Islet precursor cell (in vitro differentiated cells): Measurements from ENCODE around the gene TIGIT.
A peak's percentile ranks its signal among the peaks of the same experiment; 100 is the strongest.

Source experiments
- DNase-seq: peaks from one replicate; pipeline ENCODE4 v3.0.0-alpha.2; 2018

TIGIT gene

GRCh38 chr3:114314282-114314681, 20.5 kb downstream of the TIGIT start:
- no peak for DNase-seq

- DNase-seq = no peak
These were observed 24.5 kb downstream of the TIGIT start for GRCh38 chr3:114318295-114318694.

- peak; percentile 72 for DNase-seq
These were observed 25.6 kb downstream of the TIGIT start for GRCh38 chr3:114319453-114319852.

GRCh38 chr3:114320246-114320645, 26.4 kb downstream of the TIGIT start:
- DNase-seq = no peak

- no peak for DNase-seq
These were observed 29.9 kb downstream of the TIGIT start for GRCh38 chr3:114323546-114324254.

DNA sequence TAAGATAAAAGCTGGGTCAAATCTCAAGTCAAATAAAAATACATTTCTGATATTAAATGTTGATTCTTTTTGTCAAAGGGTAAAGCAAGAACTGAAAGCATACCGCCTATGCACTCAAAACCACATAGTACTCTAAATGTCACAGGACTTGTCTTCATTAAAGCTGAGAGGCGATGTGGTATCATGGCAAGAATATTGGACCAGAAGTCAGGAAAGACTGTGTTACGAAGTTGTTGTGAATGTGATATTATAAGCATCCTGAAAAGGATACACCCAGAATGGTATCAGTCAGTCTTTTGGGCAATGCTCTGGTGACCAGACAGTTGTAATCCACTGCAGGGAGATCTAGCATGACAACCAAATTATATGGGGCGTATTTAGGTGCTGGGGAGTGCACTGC, 33.8 kb downstream of the TIGIT start:
- no peak for DNase-seq

DNA sequence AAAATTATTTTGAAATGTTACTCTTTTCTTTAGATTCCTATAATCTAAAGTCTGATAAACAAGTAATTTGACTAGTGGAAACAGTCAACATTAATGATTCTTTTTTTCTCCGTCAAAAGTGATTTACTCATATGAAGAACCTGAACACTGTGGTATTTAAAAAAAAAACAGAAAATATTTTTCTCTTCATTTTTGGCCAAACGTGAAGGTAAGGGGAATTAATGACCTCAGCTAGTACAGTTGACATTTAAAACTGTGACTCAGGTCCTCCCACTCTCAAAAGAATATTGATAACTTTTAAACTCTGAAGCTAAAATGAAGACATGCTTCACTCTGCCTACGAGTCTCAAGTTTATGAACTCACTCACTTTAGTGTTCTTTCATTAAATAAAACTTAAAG, 34.5 kb downstream of the TIGIT start:
- DNase-seq = no peak

- DNase-seq = no peak
These were observed 36.0 kb downstream of the TIGIT start for GRCh38 chr3:114329823-114330222.

DNA sequence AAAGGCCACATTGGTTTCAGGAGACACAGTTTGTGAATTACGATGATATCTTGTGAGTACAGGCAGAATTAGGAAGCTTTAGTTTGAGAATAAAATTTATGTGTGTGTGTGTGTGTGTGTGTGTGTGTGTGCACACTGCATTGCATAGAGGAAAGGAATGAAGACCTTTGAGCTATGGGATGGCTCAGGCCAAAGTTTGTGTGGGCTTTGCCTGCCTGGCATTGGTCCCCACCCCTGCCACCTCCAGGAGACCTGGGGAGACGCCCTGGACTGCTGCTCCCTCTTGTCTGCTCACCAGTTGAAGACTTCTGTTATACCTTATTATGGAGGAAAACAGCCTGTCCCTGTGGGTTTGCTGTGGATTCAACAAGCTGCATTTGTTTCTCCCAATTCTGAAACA, 37.2 kb downstream of the TIGIT start:
- no peak for DNase-seq

DNA sequence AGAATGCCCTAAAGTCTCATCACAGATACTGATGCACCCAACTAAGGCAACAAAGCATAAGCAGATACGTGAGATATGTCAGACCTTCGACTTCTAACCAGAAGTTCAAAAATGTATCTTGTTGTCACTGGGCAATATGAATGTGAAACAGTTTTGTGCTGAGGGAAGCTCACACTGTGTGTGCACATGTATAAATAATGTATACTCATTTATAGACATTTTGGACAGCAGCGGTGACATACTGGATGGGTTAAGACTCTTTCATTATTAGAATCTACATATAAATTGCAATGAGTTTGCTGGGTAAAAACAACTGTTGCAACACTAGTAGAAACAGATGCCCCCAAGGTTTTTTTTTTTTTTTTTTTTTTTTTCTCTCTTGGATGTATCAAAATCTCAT, 37.9 kb downstream of the TIGIT start:
- no peak for DNase-seq

- no peak for DNase-seq
These were observed 38.7 kb downstream of the TIGIT start for GRCh38 chr3:114332342-114333179.

- DNase-seq = no peak
These were observed 39.5 kb downstream of the TIGIT start for GRCh38 chr3:114333180-114333922.

- DNase-seq = no peak
These were observed 40.1 kb downstream of the TIGIT start for GRCh38 chr3:114333923-114334240.

- no peak for DNase-seq
These were observed 42.4 kb downstream of the TIGIT start for GRCh38 chr3:114336122-114336697.

DNA sequence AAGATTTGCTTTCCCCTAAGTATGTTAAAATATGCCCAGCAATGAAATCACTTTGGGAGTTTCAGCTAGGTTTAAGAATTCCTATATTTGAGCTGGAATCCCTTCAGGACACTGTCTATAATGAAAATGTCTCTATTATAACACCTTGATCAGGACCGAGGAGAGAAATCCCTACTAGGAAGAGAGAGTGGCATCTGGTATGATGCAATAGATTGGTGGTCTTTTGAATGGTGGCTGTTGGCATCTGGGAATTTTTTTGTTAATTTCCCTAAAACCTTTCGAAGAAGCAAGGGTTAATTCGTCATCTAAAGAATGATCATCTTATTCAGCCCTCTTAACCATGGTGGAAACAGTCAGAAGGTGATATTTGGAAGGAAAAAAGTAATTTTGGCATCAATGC, 43.0 kb downstream of the TIGIT start:
- DNase-seq = no peak

DNA sequence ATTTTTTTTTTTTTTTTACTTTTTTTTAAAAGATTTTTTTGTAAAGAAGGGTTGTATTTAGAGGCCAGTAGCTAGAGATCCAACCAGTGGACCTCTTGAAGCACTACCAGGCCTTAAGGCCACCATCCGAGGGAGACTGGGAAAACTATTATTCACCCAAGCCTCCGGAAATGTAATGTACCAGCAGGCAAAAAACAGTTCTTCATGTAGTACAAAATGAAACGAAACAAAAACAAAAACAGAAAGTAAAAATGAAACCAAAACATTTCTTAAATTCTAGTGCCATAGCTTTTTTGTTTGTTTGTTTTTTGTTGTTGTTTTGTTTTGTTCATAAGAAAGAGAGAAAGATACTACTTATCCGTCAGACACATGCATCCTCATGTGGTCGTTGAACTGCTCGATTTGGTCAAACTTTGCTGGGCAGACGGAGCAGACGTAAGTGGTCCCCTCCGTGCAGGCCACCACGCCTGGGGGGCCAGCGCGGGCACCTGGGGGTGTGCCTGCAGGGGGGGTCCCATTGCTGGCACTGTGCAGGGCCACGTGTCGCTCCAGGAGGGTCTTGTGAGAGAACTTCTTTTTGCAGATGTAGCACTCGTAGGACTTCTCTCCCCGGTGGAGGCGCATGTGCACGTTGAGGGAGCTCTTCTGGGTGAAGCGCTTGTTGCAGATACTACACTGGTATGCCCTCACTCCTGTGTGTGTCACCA, 45.0 kb downstream of the TIGIT start:
- no peak for DNase-seq

- DNase-seq = no peak
These were observed 50.7 kb downstream of the TIGIT start for GRCh38 chr3:114344492-114344891.

- no peak for DNase-seq
These were observed 56.4 kb downstream of the TIGIT start for GRCh38 chr3:114350271-114350670.

DNA sequence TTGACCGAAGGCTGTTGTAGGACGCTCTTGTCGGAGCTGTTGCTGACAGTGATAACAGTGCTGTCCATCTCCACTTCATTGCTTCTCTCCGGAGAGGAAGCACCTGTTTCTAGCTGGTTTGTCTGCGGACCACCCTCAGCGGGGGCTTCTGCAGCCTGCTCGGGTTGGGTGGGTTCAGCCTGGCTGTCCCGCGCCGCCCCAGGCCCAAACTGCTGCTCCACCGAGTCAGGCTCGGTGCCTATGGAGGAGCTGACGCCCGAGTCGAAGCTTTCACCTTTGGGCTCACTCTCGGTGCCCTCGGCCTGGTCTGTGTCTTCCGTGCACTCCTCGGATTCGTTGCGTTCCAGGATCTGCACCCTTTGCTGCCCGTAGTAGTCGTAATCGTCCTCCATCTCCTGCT, 56.9 kb downstream of the TIGIT start:
- DNase-seq = no peak

- DNase-seq = no peak
These were observed 57.4 kb downstream of the TIGIT start for GRCh38 chr3:114351123-114351821.

- DNase-seq = peak; percentile 77
These were observed 58.0 kb downstream of the TIGIT start for GRCh38 chr3:114351822-114352145.

DNA sequence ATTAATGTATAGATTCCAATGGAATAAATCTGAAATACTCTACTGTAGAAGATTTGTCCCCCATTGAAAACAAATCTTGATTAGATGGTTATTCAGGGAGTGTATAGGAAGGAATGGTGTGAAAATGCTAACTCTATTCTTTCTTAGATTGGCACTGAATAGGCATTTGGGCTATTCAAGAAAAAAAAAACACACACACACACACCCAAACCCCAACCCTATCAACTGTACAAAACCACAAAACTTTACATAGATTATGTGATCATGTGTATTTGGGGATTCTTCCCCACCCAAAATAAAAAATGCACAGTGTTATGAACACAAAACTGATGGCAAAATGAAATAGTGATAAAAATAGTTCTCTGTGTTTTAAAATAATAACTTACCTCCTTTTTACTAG, 61.8 kb downstream of the TIGIT start:
- DNase-seq = no peak
